ENCODE data around the gene HPGD.

DNA sequence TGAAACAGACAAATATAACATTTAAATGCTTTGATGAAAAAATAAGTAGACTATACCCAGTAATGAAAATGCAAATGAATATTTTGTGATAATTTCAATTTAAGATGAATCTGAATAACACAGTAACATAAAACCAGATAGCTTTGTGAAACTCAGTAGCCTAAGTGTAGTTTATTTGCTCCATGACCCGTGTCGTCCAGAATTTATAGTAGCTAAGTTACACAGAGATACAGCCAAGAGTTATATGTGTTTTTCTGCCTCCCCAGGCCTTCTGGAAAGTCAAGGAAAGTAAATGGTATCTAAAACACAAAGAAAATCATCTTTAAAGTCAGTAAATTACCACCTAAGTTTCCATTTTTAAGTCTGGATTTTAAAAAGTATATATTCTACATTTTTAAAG is 26.7 kb downstream of the HPGD start:
- TF ChIP-seq CTCF (conservative IDR thresholded peaks at IDR 0.05 in 1 of 2, IDR thresholded peaks at IDR 0.05 in 1 of 2; ENCODE audit: extremely low read depth in 1 of 2, insufficient read depth in 1 of 2, low read depth in 1 of 2, low read length in 2 of 2), result no peak
- no peak for TF ChIP-seq EZH2 (IDR thresholded peaks at IDR 0.05; ENCODE audit: borderline replicate concordance, low read length)

Data from mammary epithelial cell (primary cell).